SU-DHL-6 (cell line): ENCODE measurements around the gene ADARB2.

Experiments
- H2AFZ ChIP-seq: fragments of 200-600 bp; sonication (generic); 2 replicates; pipeline ENCODE4 v1.6.1; 2014; ENCODE audit warnings: low read depth, mild to moderate bottlenecking, moderate library complexity, mixed read lengths, antibody characterized with exemption, low read length; ENCODE audit not compliant: severe bottlenecking
- H3F3A ChIP-seq: fragments of 200-600 bp; shearing (Covaris generic); 2 replicates; pipeline ENCODE4 v1.6.0; 2016; ENCODE audit warnings: antibody characterized with exemption, mild to moderate bottlenecking; ENCODE audit not compliant: insufficient read depth
- H3K27ac ChIP-seq: fragments of 200-600 bp; sonication (generic); 2 replicates; pipeline ENCODE4 v1.5.1; 2016; ENCODE audit warnings: low read depth, mild to moderate bottlenecking, low read length, moderate library complexity, mixed read lengths
- H3K27me3 ChIP-seq: fragments of 200-600 bp; sonication (generic), shearing (Covaris generic); 2 replicates; pipeline ENCODE4 v1.6.0; 2014; ENCODE audit warnings: mild to moderate bottlenecking, low read length
- H3K36me3 ChIP-seq: fragments of 200-600 bp; sonication (generic); 2 replicates; pipeline ENCODE4 v1.6.1; 2014; ENCODE audit warnings: mild to moderate bottlenecking, low read length, mixed read lengths
- H3K4me2 ChIP-seq: fragments of 300-600, 200-600 bp; shearing (Covaris generic), sonication (generic); 2 replicates; pipeline ENCODE4 v1.6.0; 2014; ENCODE audit warnings: low read length, low read depth, mild to moderate bottlenecking; ENCODE audit not compliant: poor library complexity, severe bottlenecking
- H3K4me3 ChIP-seq: fragments of 200-600 bp; sonication (generic); 2 replicates; pipeline ENCODE4 v1.5.1; 2014; ENCODE audit warnings: antibody characterized with exemption, low read length, mild to moderate bottlenecking, mixed read lengths; ENCODE audit not compliant: insufficient read depth, poor library complexity, severe bottlenecking
- H3K79me2 ChIP-seq: fragments of 200-600 bp; sonication (generic); 2 replicates; pipeline ENCODE4 v1.6.1; 2014; ENCODE audit warnings: mild to moderate bottlenecking, low read length, moderate library complexity; ENCODE audit not compliant: insufficient read depth
- H3K9ac ChIP-seq: fragments of 200-600 bp; sonication (generic); 2 replicates; pipeline ENCODE4 v1.7.0; 2014; ENCODE audit warnings: mild to moderate bottlenecking, low read length
- H3K9me2 ChIP-seq: fragments of 200-600 bp; sonication (generic); replicated peaks from 2 replicates; pipeline ENCODE4 v1.6.1; 2014; ENCODE audit warnings: low read length; ENCODE audit not compliant: insufficient read depth
- H3K9me3 ChIP-seq: fragments of 200-600 bp; sonication (generic); 2 replicates; pipeline ENCODE4 v1.6.1; 2014; ENCODE audit warnings: low read length, mixed read lengths; ENCODE audit not compliant: insufficient read depth
- H4K20me1 ChIP-seq: fragments of 200-600 bp; sonication (generic); 2 replicates; pipeline ENCODE4 v1.6.1; 2014; ENCODE audit warnings: low read depth, mild to moderate bottlenecking, antibody characterized with exemption, low read length, moderate library complexity, mixed read lengths
- EZH2phosphoT487 ChIP-seq: fragments of 200-600 bp; sonication (generic), shearing (Covaris generic); conservative IDR thresholded peaks from 2 replicates; pipeline ENCODE4 v1.6.1; 2018; ENCODE audit warnings: mild to moderate bottlenecking, antibody characterized with exemption, low read length, moderate library complexity, mixed read lengths
- TF ChIP-seq, protein P1 (sequence below): fragments of 200-600 bp; sonication (generic); IDR thresholded peaks from one replicate; pipeline ENCODE4 v1.5.1; 2017; ENCODE audit warnings: antibody characterized with exemption, mild to moderate bottlenecking, low read length, moderate library complexity; ENCODE audit not compliant: insufficient read depth, poor library complexity, severe bottlenecking

ADARB2 gene

DNA sequence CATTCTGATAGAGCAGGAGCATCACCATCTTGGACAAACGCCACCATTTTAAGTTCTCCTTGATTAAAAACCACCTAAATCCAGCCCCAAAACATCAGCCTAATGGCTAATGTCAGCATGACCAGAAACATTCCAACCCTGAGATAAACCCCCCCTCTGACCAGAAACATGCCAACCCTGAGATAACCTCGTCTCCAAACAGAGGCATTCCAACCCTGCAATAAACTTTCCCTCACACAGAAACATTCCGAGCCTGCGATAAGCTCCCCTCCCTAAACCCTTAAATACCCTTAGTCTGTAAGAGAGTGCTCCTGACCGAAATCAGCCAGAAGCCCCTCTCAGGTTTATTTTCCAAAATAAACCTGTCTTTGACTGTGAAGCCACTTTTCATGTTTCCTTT is 76.5 kb downstream of the ADARB2 start:
- no peak overlapping the region for H3K27ac ChIP-seq
- no peak overlapping the region for H2AFZ ChIP-seq
- no peaks in the 10 kb centered on the region for H3K9me3 ChIP-seq
- no peaks in the 10 kb centered on the region for H3K9me2 ChIP-seq
- H3K4me2 ChIP-seq: no peak overlapping the region
- H3K27me3 ChIP-seq: no peaks in the 10 kb centered on the region
- H3K9ac ChIP-seq: no peak overlapping the region
- TF ChIP-seq, protein P1, sequence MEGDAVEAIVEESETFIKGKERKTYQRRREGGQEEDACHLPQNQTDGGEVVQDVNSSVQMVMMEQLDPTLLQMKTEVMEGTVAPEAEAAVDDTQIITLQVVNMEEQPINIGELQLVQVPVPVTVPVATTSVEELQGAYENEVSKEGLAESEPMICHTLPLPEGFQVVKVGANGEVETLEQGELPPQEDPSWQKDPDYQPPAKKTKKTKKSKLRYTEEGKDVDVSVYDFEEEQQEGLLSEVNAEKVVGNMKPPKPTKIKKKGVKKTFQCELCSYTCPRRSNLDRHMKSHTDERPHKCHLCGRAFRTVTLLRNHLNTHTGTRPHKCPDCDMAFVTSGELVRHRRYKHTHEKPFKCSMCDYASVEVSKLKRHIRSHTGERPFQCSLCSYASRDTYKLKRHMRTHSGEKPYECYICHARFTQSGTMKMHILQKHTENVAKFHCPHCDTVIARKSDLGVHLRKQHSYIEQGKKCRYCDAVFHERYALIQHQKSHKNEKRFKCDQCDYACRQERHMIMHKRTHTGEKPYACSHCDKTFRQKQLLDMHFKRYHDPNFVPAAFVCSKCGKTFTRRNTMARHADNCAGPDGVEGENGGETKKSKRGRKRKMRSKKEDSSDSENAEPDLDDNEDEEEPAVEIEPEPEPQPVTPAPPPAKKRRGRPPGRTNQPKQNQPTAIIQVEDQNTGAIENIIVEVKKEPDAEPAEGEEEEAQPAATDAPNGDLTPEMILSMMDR: no peak
- TF ChIP-seq EZH2phosphoT487: no peak
- H3K79me2 ChIP-seq: no peaks in the 10 kb centered on the region
- no peaks in the 10 kb centered on the region for H3K36me3 ChIP-seq
- no peaks in the 10 kb centered on the region for H3F3A ChIP-seq
- H4K20me1 ChIP-seq: no peaks in the 10 kb centered on the region
- H3K4me3 ChIP-seq: no peak overlapping the region

DNA sequence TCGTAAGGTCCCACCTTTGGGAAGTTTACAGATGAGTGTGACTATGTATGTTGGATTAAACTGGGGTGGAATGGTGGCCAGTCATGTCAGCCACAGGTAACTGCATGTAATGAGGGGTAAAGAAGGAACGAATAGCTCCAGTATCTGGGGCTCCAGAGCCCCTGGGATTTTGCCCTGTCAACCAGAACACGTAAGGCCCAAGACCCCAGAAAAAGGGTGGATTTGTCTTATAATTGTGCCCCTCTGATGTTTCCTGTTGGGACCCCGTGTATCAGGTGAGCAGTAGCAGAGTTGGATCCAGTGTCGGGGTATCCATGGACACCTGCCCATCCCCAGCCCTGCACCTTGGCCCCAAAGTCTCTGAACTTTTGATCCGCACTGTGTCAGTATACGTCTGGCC is 76.9 kb downstream of the ADARB2 start:
- no peak overlapping the region for H2AFZ ChIP-seq
- no peaks in the 10 kb centered on the region for H4K20me1 ChIP-seq
- no peak overlapping the region for H3K4me2 ChIP-seq
- no peaks in the 10 kb centered on the region for H3K36me3 ChIP-seq
- H3F3A ChIP-seq: no peaks in the 10 kb centered on the region
- H3K9me2 ChIP-seq: no peaks in the 10 kb centered on the region
- H3K9ac ChIP-seq: no peak overlapping the region
- no peaks in the 10 kb centered on the region for H3K9me3 ChIP-seq
- H3K27ac ChIP-seq: no peak overlapping the region
- no peaks in the 10 kb centered on the region for H3K27me3 ChIP-seq
- no peak overlapping the region for H3K4me3 ChIP-seq
- H3K79me2 ChIP-seq: no peaks in the 10 kb centered on the region
- no peak for TF ChIP-seq EZH2phosphoT487
- TF ChIP-seq, protein P1: no peak

DNA sequence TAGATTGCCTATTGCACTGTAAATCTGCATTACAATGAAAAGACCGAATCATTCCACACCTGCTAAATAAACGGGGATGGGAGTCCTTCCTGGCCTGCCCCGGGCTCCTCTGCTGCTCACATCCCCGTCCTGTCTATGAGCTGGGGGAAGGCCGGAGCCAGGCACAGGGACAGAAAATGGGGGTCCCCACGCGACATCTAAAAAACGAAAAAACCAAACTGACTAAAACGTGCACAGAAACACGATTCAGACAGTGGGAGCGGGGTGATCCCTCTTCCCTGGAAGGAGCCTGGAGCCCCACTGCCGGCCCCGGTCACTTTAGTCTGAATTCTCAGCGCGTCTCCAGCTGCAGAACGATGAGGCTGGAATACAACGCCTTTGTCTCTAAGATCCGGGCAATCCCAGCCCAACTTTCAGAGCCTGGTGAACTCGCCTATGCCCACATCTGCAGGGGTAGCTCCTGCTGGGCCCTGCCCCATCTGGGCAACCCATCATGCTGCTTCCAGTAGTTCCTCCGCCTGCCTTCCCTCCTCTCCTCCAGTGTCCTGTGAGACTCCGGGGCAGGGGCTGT is 78.0 kb downstream of the ADARB2 start:
- Histone ChIP-seq H3K27ac (no peak overlapping the region), H3K4me2 (no peak overlapping the region)

More for the DNA sequence above, 78.0 kb downstream of the ADARB2 start:
- Histone ChIP-seq H2AFZ (no peak overlapping the region), H3K4me3 (no peak overlapping the region), H3K9me3 (no peaks in the 10 kb centered on the region), H3F3A (no peaks in the 10 kb centered on the region), H4K20me1 (no peaks in the 10 kb centered on the region), H3K9me2 (no peaks in the 10 kb centered on the region), H3K27me3 (no peaks in the 10 kb centered on the region), H3K79me2 (no peaks in the 10 kb centered on the region), H3K9ac (no peak overlapping the region), H3K36me3 (no peaks in the 10 kb centered on the region)
- no peak for TF ChIP-seq EZH2phosphoT487
- TF ChIP-seq, protein P1: no peak
